PC-9 (cell line): ENCODE measurements around the gene ATP8B1.

Experiments used
- CTCF ChIP-seq: fragments of 200-600 bp; sonication (generic); conservative IDR thresholded peaks from 2 replicates; pipeline ENCODE4 v1.6.1; 2017; ENCODE audit warnings: mixed run types, antibody characterized with exemption, mild to moderate bottlenecking, moderate library complexity
- EZH2 ChIP-seq: fragments of 200-600 bp; sonication (generic); IDR thresholded peaks from 2 replicates; pipeline ENCODE4 v1.8.0; 2017; ENCODE audit warnings: antibody characterized with exemption, low read depth

- no peak for TF ChIP-seq CTCF
- TF ChIP-seq EZH2, result no peak
Measured at GRCh38 chr18:57727952-57728807, 74.9 kb downstream of the ATP8B1 start.
